GM23338 (cell line): Measurements from ENCODE around the gene CLSTN2. TPM values are rescaled to one million over a fixed set of nuclear protein-coding genes. Genes with fewer than 3 reads are reported as not detected.

Experiments
- ATAC-seq: fragments of 200-7000 bp; cut with Tn5 transposase; 3 replicates; pipeline ENCODE4 v1.9.1; 2020
- DNase-seq: peaks from one replicate; pipeline ENCODE4 v3.0.0-alpha.2; 2015; ENCODE audit warnings: low spot score
- H2AFZ ChIP-seq: fragments of 200-600 bp; sonication (generic); 2 replicates; pipeline ENCODE4 v1.8.0; 2016; ENCODE audit warnings: antibody characterized with exemption, mild to moderate bottlenecking, moderate library complexity
- H3F3A ChIP-seq: fragments of 200-600 bp; sonication (generic); replicated peaks from 2 replicates; pipeline ENCODE4 v1.8.0; 2017; ENCODE audit warnings: antibody characterized with exemption, mixed run types, low read depth
- H3K27ac ChIP-seq: fragments of 200-600 bp; sonication (generic); 2 replicates; pipeline ENCODE4 v1.6.1; 2016; ENCODE audit warnings: low read depth
- H3K27me3 ChIP-seq: fragments of 200-600 bp; sonication (generic); 2 replicates; pipeline ENCODE4 v1.8.0; 2016; ENCODE audit warnings: mild to moderate bottlenecking, mixed run types, moderate library complexity; ENCODE audit not compliant: insufficient read depth
- H3K36me3 ChIP-seq: fragments of 200-600 bp; sonication (generic); 2 replicates; pipeline ENCODE4 v1.8.0; 2016; ENCODE audit warnings: mild to moderate bottlenecking; ENCODE audit not compliant: insufficient read depth
- H3K4me1 ChIP-seq: fragments of 200-600 bp; sonication (generic); 2 replicates; pipeline ENCODE4 v1.8.0; 2016; ENCODE audit warnings: mild to moderate bottlenecking, moderate library complexity; ENCODE audit not compliant: insufficient read depth
- H3K4me2 ChIP-seq: fragments of 200-600 bp; sonication (generic); 2 replicates; pipeline ENCODE4 v1.7.1; 2017; ENCODE audit warnings: mixed run types
- H3K4me3 ChIP-seq: fragments of 200-600 bp; sonication (generic); 2 replicates; pipeline ENCODE4 v1.6.1; 2016; ENCODE audit warnings: mixed run types
- H3K79me2 ChIP-seq: fragments of 200-600 bp; sonication (generic); replicated peaks from 2 replicates; pipeline ENCODE4 v1.8.0; 2017; ENCODE audit warnings: mild to moderate bottlenecking; ENCODE audit not compliant: insufficient read depth
- H3K9me2 ChIP-seq: fragments of 200-600 bp; sonication (generic); 2 replicates; pipeline ENCODE4 v1.8.0; 2017; ENCODE audit not compliant: insufficient read depth
- H4K20me1 ChIP-seq: fragments of 200-600 bp; sonication (generic); replicated peaks from 2 replicates; pipeline ENCODE4 v1.8.0; 2017; ENCODE audit warnings: mild to moderate bottlenecking; ENCODE audit not compliant: insufficient read depth
- H3K27ac Mint-ChIP-seq: 2 replicates; pipeline ENCODE4 v1.8.0; 2020; ENCODE audit warnings: inconsistent platforms, mild to moderate bottlenecking, moderate library complexity, mixed read lengths
- H3K27me3 Mint-ChIP-seq: 3 replicates; pipeline ENCODE4 v1.8.0; 2022; ENCODE audit warnings: low read depth, mild to moderate bottlenecking, moderate library complexity, mixed read lengths, inconsistent platforms; ENCODE audit not compliant: insufficient read depth, poor library complexity
- H3K36me3 Mint-ChIP-seq: 3 replicates; pipeline ENCODE4 v1.8.0; 2021; ENCODE audit warnings: low read depth, mild to moderate bottlenecking, inconsistent platforms, moderate library complexity, mixed read lengths
- H3K4me1 Mint-ChIP-seq: 3 replicates; pipeline ENCODE4 v1.8.0; 2020; ENCODE audit warnings: mild to moderate bottlenecking, inconsistent platforms, mixed read lengths
- H3K4me3 Mint-ChIP-seq: 3 replicates; pipeline ENCODE4 v1.8.0; 2021; ENCODE audit warnings: moderate library complexity, mild to moderate bottlenecking, inconsistent platforms, mixed read lengths
- H3K9me3 Mint-ChIP-seq: 3 replicates; pipeline ENCODE4 v1.8.0; 2020; ENCODE audit warnings: moderate library complexity, mild to moderate bottlenecking, inconsistent platforms, mixed read lengths
- CREB1 ChIP-seq: fragments of 250-450 bp; sonication (Bioruptor Pico); IDR thresholded peaks from 2 replicates; pipeline ENCODE4 v1.5.0; 2020; ENCODE audit warnings: low read depth, mild to moderate bottlenecking, moderate library complexity
- EZH2 ChIP-seq: fragments of 200-600 bp; sonication (generic); IDR thresholded peaks from one replicate; pipeline ENCODE4 v1.8.0; 2017; ENCODE audit warnings: antibody characterized with exemption, mild to moderate bottlenecking, low read depth; ENCODE audit not compliant: unreplicated experiment
- JUNB ChIP-seq: IDR thresholded peaks from one replicate; pipeline ENCODE4 v1.6.1; 2016; ENCODE audit warnings: antibody characterized with exemption; ENCODE audit not compliant: unreplicated experiment
- ZNF331 ChIP-seq: fragments of 250-450 bp; sonication (Bioruptor Pico); IDR thresholded peaks from 2 replicates; pipeline ENCODE4 v1.5.0; 2020; ENCODE audit warnings: low read depth, mild to moderate bottlenecking, moderate library complexity
- ZNF462 ChIP-seq: fragments of 250-450 bp; sonication (Bioruptor Pico); IDR thresholded peaks from 2 replicates; pipeline ENCODE4 v1.5.0; 2020; ENCODE audit warnings: mild to moderate bottlenecking, moderate library complexity
- polyA plus RNA-seq: library from polyadenylated mRNA; unstranded; fragments of >200 nt; fragmentation: Nextera tagmentation; extraction: Ambion mirVana; gene quantifications from 2 replicates; pipeline ENCODE4 v1.2.1, GENCODE V29; 2016
- total RNA-seq: library from RNA; depleted of rRNA; stranded (reverse); fragments of >200 nt; shearing (Covaris generic); gene quantifications from 2 replicates; pipeline ENCODE4 v1.2.3, GENCODE V29; 2014
- TF ChIP-seq, protein P1 (sequence below): IDR thresholded peaks from 2 replicates; pipeline ENCODE4 v1.6.1; 2016; ENCODE audit warnings: antibody characterized with exemption
- TF ChIP-seq, protein P2 (sequence below), 2 experiments: fragments of 200-600 bp in 1 of 2; sonication (generic) in 1 of 2; conservative IDR thresholded peaks; 2 replicates each; pipeline versions ENCODE4 v1.5.1 to v1.6.1; 2016 to 2017; ENCODE audit warnings: antibody characterized with exemption in 2 of 2, low read depth in 2 of 2, mild to moderate bottlenecking in 2 of 2, moderate library complexity in 1 of 2

CLSTN2 gene
- total and polyA plus RNA-seq, 2 experiments from 2014 or later = 0.11 to 0.83 TPM

DNA sequence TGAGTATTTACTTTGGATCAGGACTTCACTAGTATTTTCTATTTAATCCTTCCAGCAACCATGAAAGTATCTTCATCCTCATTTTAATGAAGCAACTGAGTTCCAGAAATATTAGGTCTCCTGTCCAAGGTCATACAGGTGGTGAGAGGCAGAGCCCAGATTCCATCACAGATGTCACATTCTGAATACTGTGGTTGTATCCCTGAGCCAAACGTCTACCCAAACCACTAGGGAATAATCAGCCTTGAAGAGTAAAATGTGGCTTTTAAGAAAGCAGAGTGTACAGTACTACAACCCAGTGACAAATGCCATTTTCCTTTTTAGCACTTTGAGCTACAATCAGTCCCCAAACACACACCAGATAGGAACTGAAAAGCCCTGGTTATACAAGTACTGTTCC, 649.6 kb downstream of the CLSTN2 start (continued):
- TF ChIP-seq EZH2 (no peak), JUNB (no peak)
- TF ChIP-seq, protein P1, sequence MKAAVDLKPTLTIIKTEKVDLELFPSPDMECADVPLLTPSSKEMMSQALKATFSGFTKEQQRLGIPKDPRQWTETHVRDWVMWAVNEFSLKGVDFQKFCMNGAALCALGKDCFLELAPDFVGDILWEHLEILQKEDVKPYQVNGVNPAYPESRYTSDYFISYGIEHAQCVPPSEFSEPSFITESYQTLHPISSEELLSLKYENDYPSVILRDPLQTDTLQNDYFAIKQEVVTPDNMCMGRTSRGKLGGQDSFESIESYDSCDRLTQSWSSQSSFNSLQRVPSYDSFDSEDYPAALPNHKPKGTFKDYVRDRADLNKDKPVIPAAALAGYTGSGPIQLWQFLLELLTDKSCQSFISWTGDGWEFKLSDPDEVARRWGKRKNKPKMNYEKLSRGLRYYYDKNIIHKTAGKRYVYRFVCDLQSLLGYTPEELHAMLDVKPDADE = no peak

- Histone ChIP-seq H3K4me1 (peaks cover 6% of the 10 kb centered on the region; the same call in 1 of the 2 replicates), H3K79me2 (no peaks in the 10 kb centered on the region), H3K9me2 (peaks cover 9% of the 10 kb centered on the region), H3K36me3 (no peaks in the 10 kb centered on the region), H3K4me3 (no peak overlapping the region), H3F3A (no peaks in the 10 kb centered on the region), H2AFZ (no peak overlapping the region), H3K27me3 (no peaks in the 10 kb centered on the region), H3K27ac (no peak overlapping the region), H4K20me1 (no peaks in the 10 kb centered on the region), H3K4me2 (no peak overlapping the region)
- Mint-ChIP-seq H3K4me3 (no peak overlapping the region), H3K27me3 (peaks cover 5% of the 10 kb centered on the region), H3K4me1 (peaks cover 9% of the 10 kb centered on the region), H3K9me3 (peaks cover 3% of the 10 kb centered on the region; the same call in 1 of the 3 replicates), H3K27ac (no peak overlapping the region), H3K36me3 (0 out of 3 replicates have a peak, but pooled peaks cover 3% of the 10 kb centered on the region)
- DNase-seq (no peak), ATAC-seq (no peak)
- no peak for TF ChIP-seq CREB1 (CRISPR knock-in tag)
- no peak for TF ChIP-seq ZNF462 (CRISPR knock-in tag)
- no peak for TF ChIP-seq JUNB
- TF ChIP-seq, protein P2, sequence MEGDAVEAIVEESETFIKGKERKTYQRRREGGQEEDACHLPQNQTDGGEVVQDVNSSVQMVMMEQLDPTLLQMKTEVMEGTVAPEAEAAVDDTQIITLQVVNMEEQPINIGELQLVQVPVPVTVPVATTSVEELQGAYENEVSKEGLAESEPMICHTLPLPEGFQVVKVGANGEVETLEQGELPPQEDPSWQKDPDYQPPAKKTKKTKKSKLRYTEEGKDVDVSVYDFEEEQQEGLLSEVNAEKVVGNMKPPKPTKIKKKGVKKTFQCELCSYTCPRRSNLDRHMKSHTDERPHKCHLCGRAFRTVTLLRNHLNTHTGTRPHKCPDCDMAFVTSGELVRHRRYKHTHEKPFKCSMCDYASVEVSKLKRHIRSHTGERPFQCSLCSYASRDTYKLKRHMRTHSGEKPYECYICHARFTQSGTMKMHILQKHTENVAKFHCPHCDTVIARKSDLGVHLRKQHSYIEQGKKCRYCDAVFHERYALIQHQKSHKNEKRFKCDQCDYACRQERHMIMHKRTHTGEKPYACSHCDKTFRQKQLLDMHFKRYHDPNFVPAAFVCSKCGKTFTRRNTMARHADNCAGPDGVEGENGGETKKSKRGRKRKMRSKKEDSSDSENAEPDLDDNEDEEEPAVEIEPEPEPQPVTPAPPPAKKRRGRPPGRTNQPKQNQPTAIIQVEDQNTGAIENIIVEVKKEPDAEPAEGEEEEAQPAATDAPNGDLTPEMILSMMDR (conservative IDR thresholded peaks at IDR 0.05; ENCODE audit: low read depth in 2 of 2) = no peak
- TF ChIP-seq ZNF331 (CRISPR knock-in tag) = no peak
These were observed 650.8 kb downstream of the CLSTN2 start for GRCh38 chr3:140585828-140586227.
